Stimulated activated CD8-positive, alpha-beta memory T cell treated with anti-CD3 and anti-CD28 coated beads, Interleukin-4, amount 100 ng/mL, for 1 hour (primary cell): Measurements from ENCODE around the gene KRT77.

Source experiments
- DNase-seq, 2 donors: peaks; one replicate each; pipeline ENCODE4 v3.0.0-alpha.2; 2020; ENCODE audit warnings: low read depth in 2 of 2, low spot score in 1 of 2

The KRT77 gene

DNA sequence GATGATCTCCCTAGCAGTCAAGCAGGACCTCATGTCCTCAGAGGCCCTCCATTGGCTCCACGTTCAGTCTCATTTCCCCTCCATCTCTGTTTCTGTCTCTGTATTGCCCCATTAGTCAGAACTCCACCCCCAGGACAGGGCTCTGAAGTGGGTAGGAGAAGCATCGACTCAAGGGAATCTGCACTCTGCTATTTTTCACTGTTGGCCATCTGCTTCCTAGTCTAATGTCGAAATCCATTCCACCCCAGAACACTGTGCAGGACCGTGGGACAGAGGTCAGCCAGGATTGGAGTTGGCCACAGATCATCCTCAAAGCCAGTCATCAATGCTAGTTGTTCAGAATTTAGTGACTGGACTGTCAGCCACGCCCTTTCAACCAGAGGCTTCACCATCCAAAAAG, 10.1 kb downstream of the KRT77 start:
- no peak for DNase-seq

DNA sequence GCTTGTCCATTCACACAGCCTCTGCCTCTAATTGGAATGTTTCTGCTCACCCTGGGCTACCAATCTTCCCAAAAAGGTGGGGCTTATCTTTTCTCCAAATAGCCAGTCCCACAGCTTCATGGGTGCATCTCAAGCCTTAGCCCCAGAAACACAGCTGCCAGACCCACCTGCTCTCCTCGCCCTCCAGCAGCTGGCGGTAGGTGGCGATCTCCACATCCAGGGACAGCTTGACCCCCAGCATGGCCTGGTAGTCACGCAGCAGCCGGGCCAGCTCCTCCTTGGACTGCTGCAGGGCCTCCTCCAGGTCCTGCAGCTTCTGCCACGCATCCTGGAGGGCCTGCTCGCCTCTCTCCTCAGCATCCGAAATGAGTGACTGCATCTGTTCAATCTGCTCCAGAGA, 11.1 kb downstream of the KRT77 start:
- DNase-seq, result no peak

DNA sequence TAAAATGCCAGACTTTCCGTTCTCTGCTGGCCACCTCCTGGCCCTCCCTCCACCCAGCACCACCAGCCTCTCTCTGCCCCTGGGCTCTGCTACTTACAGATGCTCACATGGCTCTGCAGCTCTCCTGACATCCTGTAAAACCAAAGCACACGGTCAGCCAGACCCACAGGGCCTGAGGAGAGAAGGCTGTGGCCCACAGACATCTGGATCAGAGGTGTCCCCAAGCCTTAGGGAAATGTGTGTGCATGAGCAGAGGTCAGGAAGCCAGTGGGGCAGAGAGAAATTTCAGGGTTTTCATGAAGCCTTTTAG, 11.5 kb downstream of the KRT77 start:
- no peak for DNase-seq

DNA sequence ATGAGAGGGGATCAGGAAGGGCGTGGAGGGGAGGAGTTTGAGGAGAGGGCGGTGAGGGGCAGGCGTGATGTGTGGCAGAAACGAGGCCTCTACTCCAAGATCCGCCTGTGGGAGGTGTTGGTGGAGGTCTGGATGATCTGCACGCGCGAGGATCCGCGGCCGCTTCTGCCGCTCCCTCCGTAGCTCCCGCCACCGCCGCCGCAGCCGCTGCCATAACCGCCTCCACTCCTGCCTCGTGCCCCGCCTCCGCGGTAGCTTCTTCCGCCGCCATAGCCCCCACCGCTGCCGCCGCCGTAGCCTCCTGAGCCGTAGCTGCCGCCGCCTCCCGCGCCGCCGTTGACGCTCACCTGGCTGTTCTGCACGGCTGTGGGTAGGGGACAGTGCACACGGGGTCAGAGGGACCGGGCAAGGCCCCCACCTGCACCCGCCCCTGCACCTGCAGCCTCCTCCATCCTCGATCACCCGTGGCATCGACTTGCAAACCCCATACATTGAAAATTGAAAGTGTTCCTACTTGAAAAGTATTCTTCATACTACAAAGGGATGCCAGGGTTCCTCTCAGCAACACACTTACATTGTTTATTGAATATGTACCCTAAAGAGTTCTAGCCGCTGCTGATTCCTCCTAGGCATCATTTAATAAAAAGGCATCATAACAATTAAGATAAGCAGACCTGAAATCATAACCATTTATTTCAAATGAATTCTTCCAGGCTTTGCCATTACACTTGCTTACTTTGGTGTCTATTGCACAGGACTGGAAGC, 12.1 kb downstream of the KRT77 start:
- DNase-seq, result peak; percentile 23 to 29

DNA sequence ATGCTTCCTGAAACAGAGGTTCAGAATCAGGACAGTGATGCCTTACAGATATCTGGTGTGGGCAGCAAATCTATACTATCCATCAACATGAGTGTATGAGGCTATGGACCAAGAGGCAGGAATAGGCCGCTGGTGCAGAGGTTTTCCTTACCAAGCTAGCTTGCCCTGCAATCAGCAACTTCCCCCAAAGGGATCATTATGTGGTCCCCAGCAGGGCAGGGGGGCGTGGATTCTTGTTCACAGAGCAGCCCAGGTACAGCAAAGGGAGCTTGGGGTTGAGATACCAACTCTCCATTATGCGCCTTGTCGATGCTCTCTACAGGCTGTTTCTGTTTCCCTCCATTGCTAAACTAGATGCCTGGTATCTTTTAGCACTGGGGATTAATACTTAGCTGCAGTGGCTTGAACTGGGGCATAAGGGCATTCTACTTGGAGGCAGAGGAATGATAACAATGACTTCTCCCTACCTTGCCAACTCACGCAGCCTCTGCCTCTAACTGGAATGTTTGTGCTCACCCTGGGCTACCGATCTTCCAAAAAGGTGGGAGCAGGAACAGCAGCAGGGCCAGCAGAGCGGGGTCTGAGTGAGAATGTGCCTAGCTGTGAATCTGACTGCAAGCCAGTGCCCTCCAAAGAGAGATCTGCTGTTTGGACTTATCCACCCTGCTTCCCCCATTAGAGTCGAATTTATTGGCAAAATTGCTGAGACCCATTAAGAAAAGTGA, 12.8 kb downstream of the KRT77 start:
- DNase-seq, result no peak

DNA sequence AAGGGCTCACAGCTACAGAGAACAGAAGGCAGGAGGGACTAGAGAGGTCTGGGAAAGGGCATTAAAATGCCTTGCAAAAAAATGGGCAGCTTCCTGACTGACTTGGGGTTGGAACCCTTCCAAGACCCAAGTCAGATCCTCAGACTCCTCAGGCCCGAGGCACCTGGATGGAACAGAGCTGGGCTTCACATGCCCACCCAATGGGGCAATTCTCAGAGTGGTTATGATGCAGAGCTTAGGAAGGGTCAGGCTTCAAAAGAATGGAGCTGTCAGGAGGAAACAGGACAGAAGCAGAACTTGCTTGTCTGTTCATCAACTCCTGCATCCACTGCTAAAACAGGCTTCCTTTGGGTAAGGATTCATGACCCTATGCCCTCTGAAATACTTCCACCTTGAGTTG, 13.4 kb downstream of the KRT77 start:
- DNase-seq, result no peak

DNA sequence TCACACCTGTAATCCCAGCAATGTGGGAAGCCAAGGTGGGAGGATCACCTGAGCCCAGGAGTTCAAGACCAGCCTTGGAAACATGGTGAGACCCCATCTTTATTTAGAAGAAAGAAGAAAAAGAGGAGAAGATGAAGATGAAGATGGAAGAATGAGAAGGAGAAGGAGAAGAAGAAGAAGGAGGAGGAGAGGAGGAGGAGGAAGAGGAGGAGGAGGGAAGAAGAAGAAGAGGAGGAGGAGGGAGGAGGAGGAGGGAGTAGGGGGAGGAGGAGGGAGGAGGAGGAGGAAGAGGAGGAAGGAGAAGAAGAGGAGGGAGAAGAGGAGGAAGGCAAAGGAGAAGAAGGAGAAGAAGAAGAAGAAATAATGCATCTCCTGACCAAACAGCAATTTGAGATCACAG, 14.1 kb downstream of the KRT77 start:
- DNase-seq, result no peak

DNA sequence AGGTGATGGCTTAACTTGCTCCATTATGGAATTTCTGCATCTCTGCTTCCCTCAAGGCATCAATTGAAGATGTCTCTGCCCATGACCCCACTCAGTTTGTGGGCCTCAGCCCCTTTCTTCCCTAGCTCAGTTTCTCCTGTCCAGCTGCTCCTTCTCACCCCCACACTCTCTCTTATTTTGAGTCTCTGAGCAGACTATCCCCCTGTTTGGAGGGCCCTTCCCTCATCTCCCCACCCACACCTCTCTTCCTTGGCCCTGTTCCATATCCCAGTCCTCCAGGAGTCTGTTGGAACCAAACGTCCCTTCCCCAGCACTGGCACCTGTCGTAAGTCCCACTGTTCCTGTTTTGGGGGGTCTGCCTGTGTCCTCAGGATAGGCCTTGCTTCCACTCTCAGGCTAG, 14.8 kb downstream of the KRT77 start:
- no peak for DNase-seq

DNA sequence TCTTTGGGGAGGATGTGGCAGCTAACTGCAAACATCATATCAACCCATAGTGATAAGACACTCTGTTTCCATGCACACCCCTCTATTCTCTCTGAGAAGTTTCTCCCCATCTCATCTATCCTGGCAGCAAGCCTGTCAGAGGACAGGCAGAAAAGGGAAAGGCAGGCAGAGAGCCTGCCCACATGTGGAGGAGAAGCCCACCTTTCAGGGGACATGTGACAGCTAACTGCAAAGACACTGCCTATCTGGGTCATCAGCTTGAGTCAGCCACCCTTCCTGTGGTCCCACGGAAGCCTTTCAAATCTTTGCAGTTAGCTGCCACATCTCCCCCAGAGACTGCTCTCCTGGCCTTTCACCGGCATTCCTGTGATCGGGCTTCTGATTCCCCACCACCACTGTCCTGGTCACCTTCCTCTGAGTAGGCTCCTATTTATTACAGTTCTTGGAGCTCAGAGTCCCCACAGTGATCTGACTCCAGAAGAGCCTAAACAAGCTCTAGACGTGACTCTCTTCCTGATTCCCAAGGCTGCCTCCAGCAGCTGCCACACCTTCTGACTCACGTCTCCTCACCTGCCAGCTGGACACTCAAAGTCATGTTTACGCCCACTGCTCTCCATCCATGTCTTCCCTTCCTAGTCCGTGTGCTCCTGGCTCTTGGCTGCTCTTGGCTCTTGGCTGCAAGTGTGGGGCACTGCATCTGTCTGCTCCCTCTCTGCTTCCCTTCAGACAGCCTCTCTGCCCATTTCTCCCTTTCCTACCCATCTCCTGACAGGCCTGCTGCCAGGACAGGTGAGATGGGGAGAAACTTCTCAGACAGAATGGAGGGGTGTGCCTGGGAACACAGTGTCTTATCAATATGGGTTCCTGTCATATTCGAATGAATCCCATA, 15.6 kb downstream of the KRT77 start:
- DNase-seq, result no peak

DNA sequence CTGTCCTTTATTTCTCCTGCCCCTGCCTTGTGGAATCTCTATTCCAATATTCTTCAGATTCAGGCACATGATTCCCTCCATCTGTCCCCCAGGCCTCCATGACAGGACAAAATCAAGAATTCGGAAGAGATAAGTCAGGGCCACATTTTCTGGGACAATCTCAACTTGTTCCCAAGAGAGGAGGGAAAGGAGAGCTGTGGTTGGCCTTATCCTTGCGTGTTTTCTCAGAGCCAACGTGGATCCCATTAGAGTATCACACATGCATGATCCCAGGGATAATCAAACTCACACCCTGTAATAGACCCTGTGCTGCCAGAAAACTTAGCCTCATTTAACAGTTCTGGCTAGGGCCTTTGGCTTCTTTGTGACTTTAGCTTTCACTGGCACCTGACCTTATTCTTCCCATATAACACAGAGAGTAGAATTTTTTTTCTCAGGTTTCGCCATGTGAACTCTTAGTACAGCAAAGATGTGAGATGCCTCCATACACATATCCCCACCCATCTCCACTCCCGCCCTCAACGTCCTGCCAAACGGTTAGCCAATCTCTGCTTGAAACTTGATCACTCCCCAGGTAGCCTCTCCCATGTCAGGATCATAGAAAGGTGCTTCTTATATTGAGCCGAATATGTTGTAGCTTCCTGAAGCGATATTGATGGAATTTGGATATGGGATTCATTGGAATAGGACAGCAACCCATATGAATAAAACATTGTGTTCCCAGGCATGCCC, 16.4 kb downstream of the KRT77 start:
- DNase-seq, result no peak

DNA sequence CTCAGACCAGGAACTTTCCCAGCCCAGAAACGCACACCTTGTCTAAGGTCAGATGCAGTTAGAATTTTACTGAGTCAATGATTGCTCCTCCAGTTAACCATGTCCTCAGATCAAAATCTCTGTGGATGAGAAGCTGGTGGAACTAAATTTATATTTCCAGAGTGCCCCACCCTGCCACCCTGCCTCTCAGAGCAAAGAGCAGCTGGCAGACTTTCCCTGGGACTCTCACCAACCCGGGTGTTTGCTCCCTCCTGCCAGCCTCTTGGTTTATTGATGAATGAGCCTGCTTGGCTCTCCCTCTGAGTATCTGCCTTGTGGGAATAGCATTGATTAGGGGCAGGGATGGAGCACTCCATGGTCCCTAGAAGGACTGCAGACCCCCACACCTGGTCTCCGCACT, 17.3 kb downstream of the KRT77 start:
- no peak for DNase-seq

DNA sequence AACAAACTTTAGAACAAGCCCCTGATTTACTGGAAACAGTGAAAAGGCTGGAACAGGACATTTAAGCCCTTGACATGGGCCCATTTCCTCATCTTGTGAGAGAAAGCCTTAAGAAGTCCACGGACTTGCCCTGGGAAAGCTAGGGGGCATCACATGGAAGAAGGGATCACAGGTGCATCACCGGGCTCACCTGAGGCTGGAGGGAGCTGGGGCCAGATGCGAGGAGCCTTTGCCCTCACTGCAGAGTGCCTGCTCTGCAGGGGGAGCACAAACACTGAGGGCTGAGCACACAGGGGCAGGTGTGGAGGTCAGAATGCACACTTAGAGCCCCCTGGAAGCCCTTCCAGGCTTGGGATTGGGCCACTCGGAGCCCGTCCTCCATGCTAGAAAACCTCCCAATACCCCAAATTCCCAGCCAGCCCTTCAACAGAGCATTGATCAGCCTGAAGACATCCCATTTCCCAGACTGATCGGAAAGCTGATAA, 17.9 kb downstream of the KRT77 start:
- DNase-seq, result no peak

DNA sequence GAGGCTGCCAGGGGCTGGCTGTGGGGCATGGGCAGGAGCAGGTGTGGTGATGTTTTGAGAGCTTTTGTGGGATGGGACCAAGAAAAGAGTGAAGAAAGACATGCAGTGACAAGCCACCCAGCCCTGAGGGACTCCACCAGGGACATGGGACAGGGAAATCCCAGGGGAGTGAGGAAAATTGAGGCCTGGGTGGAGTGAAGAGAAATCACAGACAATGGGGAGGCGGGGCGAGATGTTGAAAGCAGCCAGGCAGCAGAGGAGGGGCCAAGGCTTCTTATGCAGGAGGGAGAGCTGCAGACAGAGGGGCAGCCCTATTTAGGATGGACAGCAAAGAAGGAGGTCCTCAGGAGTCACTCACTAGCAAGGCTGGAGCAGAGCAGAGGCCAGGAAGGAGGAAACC, 18.9 kb downstream of the KRT77 start:
- no peak for DNase-seq

DNA sequence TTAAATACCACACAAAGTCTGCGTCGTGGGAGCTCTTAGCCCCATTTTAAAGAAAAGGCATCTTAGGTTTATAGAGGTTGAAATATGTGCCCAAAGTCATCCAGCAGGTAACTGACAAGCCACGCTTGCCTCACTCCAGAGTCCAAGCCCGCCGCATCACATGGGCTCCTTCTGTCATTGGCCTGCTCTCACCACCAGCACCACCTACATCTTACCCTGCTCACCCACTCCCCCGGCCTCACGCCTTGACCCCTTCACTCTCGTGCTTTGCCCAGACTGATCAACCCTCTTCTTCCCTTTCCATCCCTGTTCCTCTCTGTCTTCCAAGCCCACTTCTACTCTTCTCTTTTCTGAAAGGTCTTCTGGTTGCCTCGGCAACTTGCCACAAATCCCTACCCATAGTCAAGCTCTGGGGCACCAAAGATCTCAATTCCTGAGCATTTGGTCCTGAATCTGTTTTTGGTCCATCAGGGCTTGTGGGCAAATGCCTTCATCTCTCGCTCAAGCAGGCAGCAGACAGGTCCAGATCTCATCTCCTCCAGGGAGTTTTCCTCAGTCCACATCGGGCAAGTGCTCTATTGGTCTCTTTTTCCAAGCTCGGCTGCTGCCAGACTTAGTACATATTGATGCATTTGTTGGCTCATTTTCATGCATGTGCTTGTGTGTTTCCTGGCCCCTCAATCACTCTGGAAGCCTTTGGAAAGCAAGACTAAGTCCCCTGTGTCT, 19.6 kb downstream of the KRT77 start:
- no peak for DNase-seq

DNA sequence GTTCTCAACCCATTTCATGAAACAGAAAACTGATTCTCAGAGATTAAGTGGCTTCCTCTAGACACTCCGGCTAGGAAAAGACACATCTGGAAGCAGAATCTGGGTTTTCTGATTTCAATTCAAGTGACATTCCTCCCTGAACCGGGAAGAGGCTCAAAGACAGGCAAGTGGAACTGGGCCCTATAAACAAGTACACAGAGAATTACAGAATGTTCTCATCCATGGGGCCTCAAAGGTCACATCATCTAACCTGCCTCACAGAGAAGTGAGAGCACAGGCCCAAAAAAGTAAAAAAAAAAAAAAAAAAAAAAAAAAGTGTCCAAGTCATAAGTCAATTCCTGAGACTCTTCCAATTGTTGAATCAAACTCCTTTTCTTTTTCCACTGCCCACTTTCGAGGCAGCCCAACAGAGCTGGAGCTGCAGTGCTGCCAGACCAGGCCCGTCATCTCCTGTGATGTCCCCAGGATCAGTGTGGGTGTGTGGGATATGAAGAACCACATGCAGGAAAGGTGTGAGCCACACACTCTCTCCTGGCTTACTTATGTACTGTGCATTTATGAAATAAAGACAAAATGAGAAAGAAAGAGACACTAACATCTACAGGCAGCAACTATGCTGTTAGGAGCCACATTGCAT, 20.3 kb downstream of the KRT77 start:
- no peak for DNase-seq

DNA sequence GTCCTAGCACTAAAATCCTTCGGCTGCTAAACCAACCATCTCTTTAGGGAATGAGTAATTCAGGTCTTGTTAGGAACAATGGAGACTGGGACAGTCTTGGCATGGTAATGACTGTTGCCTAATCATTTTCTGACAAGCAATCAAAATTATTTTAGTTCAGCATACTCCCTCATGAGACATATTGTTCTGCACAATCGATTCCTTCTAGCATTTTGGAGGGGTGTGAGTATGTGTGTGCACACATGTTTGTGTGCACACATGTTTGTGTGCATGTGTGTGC, 21.0 kb downstream of the KRT77 start:
- no peak for DNase-seq

DNA sequence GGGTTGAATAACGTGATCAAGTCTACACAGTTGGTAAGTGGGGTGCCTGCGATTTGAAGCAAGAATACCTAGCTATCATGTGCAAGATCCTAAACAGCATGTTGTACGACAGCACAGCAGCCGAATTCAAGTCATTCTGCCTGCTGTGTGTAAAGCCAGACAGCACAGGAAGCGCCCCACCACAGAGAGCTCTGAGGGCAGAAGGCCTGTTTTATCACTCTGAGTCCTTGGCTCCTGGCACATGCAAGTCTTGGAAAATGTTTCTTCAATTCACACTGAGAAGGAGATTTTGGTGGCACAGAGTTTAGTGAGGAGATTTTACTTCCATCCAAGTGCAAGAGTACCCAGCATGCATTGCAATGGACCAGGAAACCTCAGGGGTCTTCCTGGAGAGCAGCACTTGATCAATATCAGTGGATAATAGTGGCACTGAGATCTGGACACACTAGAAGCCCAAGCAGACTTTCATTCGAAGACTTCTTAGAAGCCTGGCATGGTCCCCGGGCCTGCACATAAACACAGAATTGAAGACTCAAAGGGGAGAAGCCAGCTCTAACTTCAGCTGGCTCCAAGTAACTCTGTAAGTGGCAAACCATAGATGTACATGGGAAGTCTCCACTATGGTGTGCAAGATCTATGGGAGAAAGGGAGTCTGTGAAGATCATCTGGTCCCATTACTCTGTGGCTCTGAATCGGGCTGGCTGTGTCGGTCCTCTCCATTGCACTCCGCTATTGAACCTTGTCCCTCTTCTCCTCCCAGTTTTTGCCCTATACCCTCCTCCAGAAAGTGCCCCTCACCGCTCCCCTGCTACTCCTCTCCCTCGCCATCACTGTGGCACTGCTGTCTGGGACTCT, 21.6 kb downstream of the KRT77 start:
- peak in 1 of 2 donors; percentile 31 for DNase-seq

DNA sequence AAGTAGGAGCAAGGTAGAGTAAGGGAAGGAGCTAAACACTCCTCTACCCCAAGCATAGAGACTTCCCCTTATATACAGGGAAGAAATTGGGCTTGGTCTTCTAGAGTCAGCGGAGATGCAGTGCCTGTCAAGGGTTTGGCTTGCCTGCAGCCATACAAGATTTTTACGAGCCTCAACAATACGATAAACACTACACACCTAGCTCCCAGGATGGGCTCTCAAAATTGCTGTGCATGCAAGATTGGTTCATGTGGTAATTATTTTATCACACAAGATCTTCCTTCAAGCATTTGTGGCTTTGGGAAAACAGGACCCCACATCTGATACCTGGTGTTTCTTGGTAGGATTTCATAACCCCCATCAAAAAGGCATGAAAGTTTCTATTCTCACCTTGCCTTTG, 23.0 kb downstream of the KRT77 start, which contains the start of gene KRT1:
Gene KRT1 (minus strand): TSS at position 45 of the 400 bp plus-strand sequence. CDS start 59 bp downstream, outside the sequence.
- DNase-seq, result no peak

DNA sequence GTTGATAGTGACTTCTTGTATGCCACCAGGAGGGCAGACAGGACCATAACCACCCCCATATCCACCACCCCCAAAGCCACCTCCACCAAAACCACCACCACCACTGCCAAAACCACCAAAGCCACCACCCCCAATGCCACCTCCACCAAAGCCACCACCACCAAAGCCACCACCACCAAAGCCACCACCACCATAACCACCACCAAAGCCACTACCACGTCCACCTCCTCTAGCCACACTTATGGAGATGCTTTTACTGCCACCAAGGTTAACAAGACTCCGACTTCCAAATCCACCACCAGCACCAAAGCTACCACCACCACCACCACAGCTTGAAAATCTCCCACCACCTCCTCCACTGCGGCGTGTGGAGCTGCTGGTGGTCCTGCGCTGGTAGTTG, 23.4 kb downstream of the KRT77 start:
- no peak for DNase-seq
